GM12892 (cell line): ENCODE data around the gene KCTD1.

ENCODE experiments used
- POLR2A ChIP-seq: IDR thresholded peaks from 2 replicates; pipeline ENCODE4 v1.6.1; 2011; ENCODE audit warnings: low read depth, low read length, control low read depth
- POLR2AphosphoS5 ChIP-seq: IDR thresholded peaks from 2 replicates; pipeline ENCODE4 v1.6.1; 2011; ENCODE audit warnings: low read depth, low read length, control low read depth

GRCh38 chr18:26548415-26549262, at the start of gene KCTD1:
- TF ChIP-seq POLR2AphosphoS5 (no peak), POLR2A (peak; percentile 37; the same call in 1 of the 2 replicates)
